Inferior parietal cortex (tissue), 1 donor: Measurements from ENCODE around the gene BTF3L4.
"Not testable (repeated sequence)": the region's sequence is repeated elsewhere in the genome, so short reads cannot be mapped to it uniquely, and the experiment has no call there.

Experiments
- DNase-seq: peaks from one replicate; pipeline ENCODE4 v3.0.0-alpha.2; 2016; ENCODE audit errors: extremely low spot score

The BTF3L4 gene

DNA sequence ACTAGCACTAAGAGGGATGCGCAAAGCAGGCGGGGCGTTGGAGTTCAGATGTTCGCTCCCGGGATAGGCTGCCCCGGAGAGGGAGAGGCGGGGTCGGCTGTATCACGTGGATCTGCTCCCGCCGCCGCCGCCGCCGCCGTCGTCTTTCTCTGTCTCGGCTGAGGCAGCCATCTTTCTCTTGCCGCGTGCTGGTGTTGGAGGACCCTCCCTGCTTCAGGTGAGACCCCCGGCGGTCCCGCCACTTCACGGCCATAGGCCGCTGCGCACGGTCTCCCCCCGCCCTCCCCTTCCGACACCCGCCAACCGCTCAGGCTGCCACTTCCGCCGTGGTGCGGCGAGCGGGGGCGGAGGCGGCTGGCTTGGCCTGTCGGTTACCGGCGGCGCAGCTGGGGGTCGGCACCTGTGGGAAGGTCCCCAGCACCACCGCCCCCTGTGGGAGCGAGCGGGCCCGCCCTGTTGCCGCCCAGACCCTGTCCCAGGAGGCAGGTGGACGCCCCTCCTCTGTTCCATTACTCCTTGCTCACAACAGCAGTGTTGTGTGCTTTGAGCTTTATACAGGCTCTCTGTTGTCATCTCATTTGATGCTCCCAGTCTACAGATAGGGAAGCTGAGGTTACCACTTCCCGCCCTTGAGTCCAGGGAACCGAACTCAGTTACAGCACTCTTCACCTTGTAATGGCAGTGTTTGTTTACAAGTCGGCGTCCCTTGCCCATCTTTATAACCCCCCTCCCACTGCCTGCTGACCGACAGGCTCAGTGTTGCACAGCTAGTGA lies at the start of gene BTF3L4:
Gene BTF3L4 (plus strand): TSS at position 133 of the 774 bp plus-strand sequence. CDS start 3,553 bp downstream, outside the sequence.
- DNase-seq = peak; percentile 94

- no peak for DNase-seq
Measured at GRCh38 chr1:52007215-52008002, 48.7 kb upstream of the BTF3L4 start.

DNA sequence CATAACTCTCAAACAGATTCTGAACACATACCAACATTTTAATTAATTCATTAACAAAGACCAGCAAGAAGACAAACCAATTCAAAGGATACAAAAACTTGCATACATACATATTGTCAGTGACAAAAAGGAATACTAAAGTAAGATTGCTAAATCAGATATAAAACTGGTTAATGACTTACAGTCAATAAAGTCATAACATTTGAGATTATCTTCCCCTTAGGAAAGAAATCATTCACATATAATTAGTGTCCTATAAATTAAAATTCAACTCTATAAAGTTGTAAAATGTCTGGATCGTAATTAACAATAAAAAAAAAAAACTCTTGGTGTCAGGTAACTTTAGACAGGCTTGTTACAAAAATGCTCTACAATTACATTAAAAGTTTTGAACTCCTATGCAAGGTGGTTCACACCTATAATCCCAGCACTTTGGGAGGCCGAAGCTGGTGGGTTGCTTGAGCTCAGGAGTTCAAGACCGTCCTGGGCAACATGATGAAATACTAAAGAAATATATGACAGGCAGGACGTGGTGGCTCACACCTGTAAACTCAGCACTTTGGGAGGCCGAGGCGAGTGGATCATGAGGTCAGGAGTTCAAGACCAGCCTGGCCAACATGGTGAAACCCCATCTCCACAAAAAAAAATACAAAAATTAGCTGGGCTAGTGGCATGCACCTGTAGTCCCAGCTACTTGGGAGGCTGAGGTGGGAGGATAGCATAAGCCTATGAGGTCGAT lies 47.9 kb upstream of the BTF3L4 start:
- no peak for DNase-seq

DNA sequence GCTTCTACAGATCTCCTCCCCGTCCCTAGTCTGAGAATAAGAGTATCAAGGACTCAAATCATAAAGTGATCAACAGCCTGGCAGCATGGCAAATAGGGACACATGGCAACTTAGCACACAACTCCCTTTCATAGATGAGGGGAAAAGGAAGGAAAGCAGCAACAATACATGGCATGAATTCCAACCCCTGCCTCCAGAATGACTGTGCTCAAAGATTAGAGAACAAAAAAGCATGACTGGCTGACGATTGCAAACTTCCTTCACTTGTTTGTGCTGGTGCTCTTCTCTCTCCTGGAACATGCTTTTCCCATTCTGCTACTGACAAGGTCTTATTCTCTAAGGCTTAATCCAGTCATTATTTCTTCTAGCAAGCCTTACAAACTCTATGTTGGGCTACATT lies 34.0 kb upstream of the BTF3L4 start:
- DNase-seq = no peak

GRCh38 chr1:52026278-52026677 lies 29.8 kb upstream of the BTF3L4 start:
- DNase-seq = no peak

DNA sequence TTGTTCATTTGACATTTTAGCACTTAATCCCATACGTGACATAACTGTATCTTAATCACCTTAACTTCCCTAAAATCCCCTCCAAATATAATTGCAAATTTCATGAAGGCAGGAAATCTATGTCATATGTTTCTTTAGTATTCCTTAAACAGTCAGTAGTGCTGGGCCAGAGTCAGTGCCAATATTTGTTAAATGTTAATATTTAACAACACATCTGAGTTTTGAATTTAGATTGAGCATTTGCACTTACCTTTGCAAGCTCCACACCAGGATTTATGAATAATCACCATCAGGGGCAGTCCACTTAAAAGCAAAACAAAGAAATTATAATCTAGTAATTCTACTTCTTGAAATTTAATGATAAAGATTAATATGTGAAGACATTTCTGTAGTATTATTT lies 27.8 kb upstream of the BTF3L4 start:
- DNase-seq = no peak

DNA sequence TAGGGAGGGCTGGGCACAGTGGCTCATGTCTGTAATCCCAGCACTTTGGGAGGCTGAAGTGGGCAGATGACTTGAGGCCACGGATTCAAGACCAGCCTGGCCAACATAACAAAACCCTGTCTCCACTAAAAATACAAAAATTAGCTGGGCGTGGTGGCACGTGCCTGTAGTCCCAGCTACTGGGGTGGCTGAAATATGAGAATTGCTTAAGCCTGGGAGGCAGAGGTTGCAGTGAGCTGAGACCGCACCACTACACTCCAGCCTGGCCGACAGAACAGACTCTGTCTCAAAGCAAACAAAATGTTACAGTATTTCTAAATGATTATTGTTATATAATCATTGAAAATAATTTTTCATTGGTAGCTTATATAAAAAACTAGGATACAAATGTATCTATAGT lies 27.3 kb upstream of the BTF3L4 start:
- DNase-seq = not testable (repeated sequence)

GRCh38 chr1:52032124-52032784 lies 23.8 kb upstream of the BTF3L4 start:
- no peak for DNase-seq

- DNase-seq = peak; percentile 10
Measured at GRCh38 chr1:52032785-52033131, 23.3 kb upstream of the BTF3L4 start.

DNA sequence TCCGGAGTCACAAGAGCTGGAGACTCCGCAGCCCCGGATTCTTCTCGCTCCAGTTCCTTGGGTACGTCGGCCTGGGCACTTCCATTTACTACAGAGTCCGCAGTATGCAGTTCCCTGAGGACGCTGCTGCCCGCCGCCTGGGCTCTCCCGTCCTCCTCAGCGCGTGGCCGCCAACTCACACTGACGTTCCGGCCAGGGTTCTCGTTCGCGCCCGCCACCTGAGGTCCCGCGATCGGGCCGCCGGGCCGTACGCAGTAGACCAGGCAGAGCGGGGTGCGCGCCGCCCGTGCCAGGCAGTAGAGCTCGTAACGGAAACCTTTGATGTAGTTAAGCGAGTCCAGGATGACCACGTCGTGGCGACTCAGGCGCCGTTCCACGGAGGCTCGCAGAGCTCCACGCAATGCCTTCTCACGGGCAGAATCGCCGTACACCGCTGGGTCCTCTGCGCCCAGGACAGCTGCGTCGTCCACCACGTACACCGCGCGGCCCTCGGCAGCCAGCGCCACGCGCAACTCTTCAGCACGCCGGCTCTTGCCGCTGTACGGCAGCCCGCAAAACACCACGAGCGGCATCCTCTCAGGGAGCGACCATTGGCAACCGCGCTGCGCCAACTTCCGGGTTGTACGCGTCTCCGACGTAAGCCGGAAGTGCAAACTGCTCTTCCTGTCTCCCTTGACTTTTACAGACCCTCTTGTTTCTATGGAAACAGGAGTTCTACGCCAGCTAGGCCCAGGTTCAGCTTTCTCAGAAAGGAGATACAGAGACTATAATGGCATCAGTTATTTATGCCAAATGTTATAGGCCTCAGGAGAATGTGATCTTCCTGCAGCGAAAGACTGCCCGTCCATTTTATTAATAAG lies 22.7 kb upstream of the BTF3L4 start, which contains the start of gene KTI12:
Gene KTI12 (minus strand): TSS at position 621 of the 860 bp plus-strand sequence. CDS start 49 bp downstream, at position 572.
- DNase-seq = peak; percentile 94

DNA sequence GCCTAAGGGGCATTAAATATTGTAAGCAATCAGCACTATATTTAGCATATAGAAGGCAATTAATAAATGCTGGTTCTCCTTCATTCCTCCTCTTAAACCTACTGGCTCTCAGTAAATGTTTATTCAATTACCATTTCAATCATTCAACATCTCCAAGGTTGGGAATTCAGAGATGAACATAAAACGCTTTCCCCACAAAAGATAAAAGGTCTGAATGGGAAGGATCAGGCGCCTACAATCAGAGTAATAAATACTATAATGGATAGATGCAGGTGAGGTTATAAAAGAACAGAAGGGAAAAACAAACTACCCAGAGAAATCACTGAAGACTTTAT lies 22.1 kb upstream of the BTF3L4 start:
- no peak for DNase-seq

DNA sequence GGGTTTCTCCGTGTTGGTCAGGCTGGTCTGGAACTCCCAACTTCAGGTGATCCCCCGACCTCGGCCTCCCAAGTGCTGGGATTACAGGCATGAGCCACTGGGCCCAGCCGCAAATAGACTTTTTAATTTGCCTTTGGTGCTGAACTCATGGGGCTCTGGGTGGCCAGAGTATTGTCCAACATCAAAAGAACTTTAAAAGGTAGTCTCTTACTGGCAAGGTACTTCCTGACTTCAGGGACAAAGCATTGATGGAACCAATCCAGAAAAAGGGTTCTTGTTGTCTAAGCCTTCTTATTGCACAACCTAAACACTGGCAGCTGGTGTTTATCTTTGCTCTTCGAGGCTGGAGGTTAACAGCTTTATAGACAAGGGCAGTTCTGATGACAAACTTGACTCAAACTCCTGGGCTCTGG lies 18.7 kb upstream of the BTF3L4 start:
- no peak for DNase-seq

DNA sequence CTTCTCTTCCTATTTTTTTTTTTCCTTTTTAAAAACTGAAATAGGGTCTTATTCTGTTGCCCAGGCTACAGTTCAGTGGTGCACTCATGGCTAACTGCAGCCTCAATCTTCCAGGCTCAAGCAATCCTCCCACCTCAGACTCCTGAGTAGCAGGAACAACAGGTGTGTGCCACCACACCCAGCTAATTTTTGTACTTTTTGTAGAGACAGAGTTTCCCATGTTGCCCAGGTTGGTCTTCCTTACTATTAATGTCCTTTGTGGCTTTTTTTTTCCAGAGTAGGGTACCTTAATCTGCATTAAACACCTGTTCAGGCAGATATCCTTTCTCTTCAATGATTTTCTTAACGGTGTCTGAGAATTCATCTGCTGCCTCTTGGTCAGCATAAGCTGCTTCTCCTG lies 18.2 kb upstream of the BTF3L4 start:
- DNase-seq = no peak

DNA sequence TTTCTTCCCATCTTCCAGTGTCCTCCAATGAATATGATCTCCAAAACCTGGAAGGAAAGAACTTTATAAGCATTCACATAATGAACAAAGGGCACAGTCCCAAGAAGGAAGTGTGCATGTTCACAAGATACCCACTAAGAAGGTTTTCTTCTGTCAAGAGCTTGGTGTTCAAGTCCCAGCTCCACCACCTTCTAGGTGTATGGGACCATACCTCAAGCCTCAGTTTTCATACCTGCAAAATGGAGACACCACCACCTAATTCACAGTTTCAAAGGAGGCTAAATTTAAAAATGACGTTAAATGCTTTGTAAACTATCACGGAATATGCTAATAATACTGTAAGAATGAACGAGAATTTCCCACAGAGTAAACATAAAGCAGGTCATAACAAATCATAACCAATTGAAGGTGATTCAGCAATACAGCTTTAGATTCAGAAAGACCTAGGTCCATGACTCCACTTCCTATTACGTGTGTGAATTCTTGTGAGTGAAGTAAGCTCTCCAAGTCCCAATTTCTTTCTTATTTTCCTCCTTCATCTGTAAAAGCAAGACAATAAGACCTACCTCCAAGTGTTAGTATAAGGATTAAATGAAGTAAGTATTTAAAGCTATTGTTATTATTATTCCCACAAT lies 14.4 kb upstream of the BTF3L4 start:
- DNase-seq = no peak

- no peak for DNase-seq
Measured at GRCh38 chr1:52045236-52045635, 10.9 kb upstream of the BTF3L4 start.

- not testable (repeated sequence) for DNase-seq
Measured at GRCh38 chr1:52045666-52046195, 10.4 kb upstream of the BTF3L4 start.

- not testable (repeated sequence) for DNase-seq
Measured at GRCh38 chr1:52049337-52049736, 6.8 kb upstream of the BTF3L4 start.

GRCh38 chr1:52053862-52054261 lies 2.2 kb upstream of the BTF3L4 start:
- DNase-seq = no peak

- DNase-seq = no peak
Measured at GRCh38 chr1:52054496-52055065, 1.5 kb upstream of the BTF3L4 start.
